ENCODE results near the gene CTBS.

CTBS gene

DNA sequence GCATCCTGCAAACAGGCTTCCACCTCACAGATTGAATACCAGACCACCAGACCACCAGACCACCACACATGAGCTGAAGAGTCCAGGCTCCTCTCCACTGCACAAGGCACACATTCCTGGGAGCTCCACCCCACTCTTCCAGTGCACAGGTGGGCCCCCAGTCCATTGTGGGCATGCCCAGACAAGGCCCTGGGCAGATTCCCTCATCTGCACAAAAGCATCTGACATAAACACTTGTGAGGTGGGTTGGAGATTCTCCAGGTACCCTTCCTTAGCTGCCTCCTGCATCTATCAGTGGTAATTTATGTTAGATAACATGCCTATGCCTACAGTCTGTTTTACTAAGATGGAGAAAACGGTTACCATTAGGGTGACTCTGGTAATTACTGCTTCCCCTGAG lies 11.6 kb upstream of the CTBS start:
- no peak for TF ChIP-seq FOXP2 (optimal IDR thresholded peaks at IDR 0.05; ENCODE audit: borderline replicate concordance, extremely low read depth, extremely low read length, insufficient read depth)
- TF ChIP-seq REST (IDR thresholded peaks at IDR 0.05; ENCODE audit: insufficient read depth in 1 of 2, low read depth in 2 of 2, low read length in 2 of 2) = no peak
- no peak for TF ChIP-seq SIN3A (IDR thresholded peaks at IDR 0.05; ENCODE audit: borderline replicate concordance, insufficient read depth, low read length)
- no peak for TF ChIP-seq TAF1 (IDR thresholded peaks at IDR 0.05; ENCODE audit: borderline replicate concordance, insufficient read depth, low read length)
- TF ChIP-seq POLR2AphosphoS5 (IDR thresholded peaks at IDR 0.05; ENCODE audit: low read depth, low read length) = no peak

GRCh38 chr1:84584126-84584525 lies 9.9 kb upstream of the CTBS start:
- TF ChIP-seq FOXP2 (optimal IDR thresholded peaks at IDR 0.05; ENCODE audit: borderline replicate concordance, extremely low read depth, extremely low read length, insufficient read depth) (no peak), SIN3A (IDR thresholded peaks at IDR 0.05; ENCODE audit: borderline replicate concordance, insufficient read depth, low read length) (no peak), TAF1 (IDR thresholded peaks at IDR 0.05; ENCODE audit: borderline replicate concordance, insufficient read depth, low read length) (no peak), REST (IDR thresholded peaks at IDR 0.05; ENCODE audit: insufficient read depth in 1 of 2, low read depth in 2 of 2, low read length in 2 of 2) (no peak), POLR2AphosphoS5 (IDR thresholded peaks at IDR 0.05; ENCODE audit: low read depth, low read length) (no peak)

DNA sequence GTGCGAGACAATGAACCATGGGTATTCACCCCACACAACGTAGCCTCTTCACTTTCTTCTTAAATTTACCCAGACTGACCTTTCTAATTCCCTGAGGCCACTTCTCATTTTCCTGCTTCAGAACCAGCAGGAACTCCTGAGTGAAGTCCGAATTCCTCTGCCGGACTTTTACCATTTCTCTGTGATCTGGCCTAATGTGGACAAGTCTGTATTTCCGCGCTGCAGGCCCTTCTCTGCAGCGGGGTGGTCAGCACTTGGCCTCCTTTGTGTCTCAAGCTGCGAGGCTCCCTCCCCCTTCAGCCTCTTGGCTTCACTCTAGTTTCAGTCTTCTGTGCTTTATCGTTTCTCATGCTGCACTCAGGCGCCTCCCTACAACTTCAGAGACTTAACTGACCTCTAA lies 9.4 kb upstream of the CTBS start:
- TF ChIP-seq FOXP2 (optimal IDR thresholded peaks at IDR 0.05; ENCODE audit: borderline replicate concordance, extremely low read depth, extremely low read length, insufficient read depth) (no peak), POLR2AphosphoS5 (IDR thresholded peaks at IDR 0.05; ENCODE audit: low read depth, low read length) (no peak), TAF1 (IDR thresholded peaks at IDR 0.05; ENCODE audit: borderline replicate concordance, insufficient read depth, low read length) (0 out of 2 replicates have a peak, but pooled peaks have one; percentile 9), REST (IDR thresholded peaks at IDR 0.05; ENCODE audit: insufficient read depth in 1 of 2, low read depth in 2 of 2, low read length in 2 of 2) (no peak), SIN3A (IDR thresholded peaks at IDR 0.05; ENCODE audit: borderline replicate concordance, insufficient read depth, low read length) (no peak)

DNA sequence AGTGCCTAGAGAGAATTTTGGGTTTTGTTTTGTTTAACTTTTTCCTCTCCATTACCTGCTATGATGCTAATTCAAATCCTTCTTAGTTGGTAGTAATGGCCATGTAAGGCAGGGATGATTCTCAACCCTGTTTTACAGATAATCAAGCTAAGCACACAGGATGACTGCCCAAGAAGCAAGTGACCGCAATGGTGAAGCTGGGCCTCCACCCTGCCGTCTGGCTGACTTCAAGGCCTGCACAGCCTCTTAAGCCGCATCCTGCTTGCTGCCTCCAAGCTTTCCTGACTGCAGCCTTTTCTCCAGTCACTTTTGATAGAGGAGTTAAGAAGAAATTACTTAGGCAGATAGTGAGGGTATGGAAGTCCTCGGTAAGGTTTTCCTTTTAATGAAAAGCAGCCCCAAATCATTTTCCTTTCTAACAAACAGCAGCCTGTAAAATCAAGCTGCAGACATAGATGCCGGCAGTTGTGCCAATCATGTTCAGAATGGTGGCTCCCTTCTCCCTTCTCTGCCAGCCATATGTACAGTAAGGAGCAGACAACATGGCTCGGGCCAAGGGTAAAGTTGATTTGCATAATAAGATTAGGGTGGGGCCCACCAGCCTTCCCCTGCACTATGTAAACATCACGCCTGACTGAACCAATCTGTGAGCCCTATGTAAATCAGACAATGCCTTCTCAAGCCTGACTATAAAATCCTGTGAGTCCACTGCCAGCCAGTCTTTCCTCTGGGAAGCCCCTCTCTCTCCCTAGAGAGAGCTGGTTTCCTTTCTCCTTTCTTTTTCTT lies 8.8 kb upstream of the CTBS start:
- TF ChIP-seq REST (IDR thresholded peaks at IDR 0.05; ENCODE audit: insufficient read depth in 1 of 2, low read depth in 2 of 2, low read length in 2 of 2) (no peak), POLR2AphosphoS5 (IDR thresholded peaks at IDR 0.05; ENCODE audit: low read depth, low read length) (peak; percentile 27; the same call in 1 of the 2 replicates), SIN3A (IDR thresholded peaks at IDR 0.05; ENCODE audit: borderline replicate concordance, insufficient read depth, low read length) (no peak), TAF1 (IDR thresholded peaks at IDR 0.05; ENCODE audit: borderline replicate concordance, insufficient read depth, low read length) (0 out of 2 replicates have a peak, but pooled peaks have one; percentile 32)

Data from PFSK-1 (cell line).